GM19397 (cell line): ENCODE measurements around the gene BMI1.
"Not testable (repeated sequence)": the region's sequence is repeated elsewhere in the genome, so short reads cannot be mapped to it uniquely, and the experiment has no call there.

ENCODE experiments used
- ATAC-seq: cut with Tn5 transposase; IDR thresholded peaks from one replicate; pipeline ENCODE4 v1.9.1; 2021; ENCODE audit warnings: mild to moderate bottlenecking, moderate library complexity; ENCODE audit not compliant: unreplicated experiment

Gene BMI1

DNA sequence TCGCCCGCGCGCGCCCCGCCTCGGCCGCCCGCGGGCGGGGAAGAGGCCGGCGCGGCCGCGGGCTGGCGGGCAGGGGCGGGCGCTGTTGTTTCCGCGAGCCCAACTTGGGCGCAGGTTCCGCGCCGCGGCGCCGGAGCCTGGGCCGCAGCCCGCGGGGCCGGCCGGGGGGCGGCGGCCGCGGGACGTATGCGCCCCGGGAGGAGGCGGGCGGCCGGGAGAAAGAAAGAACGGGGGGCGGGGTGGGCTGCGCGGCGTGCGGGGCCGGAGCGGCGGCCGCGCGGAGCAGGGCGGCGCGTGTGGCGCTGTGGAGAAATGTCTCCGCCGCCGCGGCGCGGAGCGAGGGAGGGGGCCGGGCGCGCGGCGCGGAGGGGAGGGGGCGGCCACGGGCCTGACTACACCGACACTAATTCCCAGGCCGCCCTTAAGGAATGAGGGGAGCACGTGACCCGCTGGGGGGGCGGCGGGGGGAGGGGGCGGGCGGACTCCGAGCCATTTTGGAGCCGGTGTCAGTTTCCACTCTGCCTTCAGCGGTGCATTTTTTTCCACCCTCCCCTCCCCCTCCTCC lies at the start of gene BMI1:
Gene BMI1, plus strand, starts transcription at position 509 of the 565 bp plus-strand sequence. CDS start 5,351 bp downstream, outside the sequence.
- ATAC-seq = peak; percentile 29

DNA sequence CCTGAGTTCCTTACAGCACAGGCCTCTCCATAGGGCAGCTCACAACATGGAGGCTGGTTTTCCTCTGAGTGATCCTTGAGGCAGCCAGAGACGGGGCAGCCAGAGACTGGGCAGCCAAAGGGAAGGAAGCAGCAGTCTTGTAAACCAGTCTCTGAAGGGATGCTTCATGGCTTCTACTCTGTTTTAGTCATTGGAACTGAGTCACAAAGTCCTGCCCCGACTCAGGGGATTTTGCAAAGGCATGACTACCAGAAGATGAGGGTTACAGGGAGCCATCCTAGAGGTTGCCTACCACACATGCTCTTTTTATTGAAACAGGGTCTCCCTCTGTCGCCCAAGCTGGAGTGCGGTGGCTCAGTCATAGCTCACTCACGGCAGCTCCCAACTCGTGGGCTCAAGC lies 49.1 kb upstream of the BMI1 start:
- no peak for ATAC-seq

DNA sequence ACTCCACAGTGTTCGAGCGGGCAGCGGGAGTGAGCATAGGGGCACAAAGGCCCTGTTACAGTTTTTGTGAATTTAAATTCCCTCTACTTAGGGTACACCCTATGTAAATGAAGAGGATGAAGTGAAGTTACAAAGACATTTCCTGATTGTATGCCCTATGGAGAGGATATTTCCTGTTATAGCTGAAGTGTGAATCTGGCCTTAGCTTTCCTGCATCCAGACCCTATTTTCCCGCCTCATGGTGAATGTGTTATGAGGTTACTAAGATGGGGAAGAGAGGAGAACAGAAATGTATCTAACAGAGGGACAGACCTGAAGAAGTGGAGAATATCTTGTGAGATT lies 42.5 kb upstream of the BMI1 start:
- ATAC-seq = no peak

DNA sequence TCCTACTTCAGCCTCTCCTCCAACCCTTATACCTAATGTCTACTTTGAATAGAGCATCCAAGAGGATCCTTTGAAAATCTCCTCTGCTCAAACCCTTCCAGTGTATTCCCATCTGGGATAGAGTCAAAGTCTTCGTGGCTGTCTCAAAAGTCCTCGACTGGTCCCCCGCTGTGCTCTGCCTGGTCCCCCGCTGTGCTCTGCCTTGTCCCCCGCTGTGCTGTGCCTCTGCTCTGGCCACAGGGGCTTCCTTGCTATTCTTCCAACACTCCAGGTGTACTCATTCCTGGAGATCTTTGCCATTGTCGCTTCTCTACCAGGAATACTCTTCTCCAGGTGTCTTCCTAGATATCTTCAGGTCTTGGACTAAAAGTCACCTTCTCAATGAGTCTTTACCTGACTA lies 40.8 kb upstream of the BMI1 start:
- ATAC-seq = no peak

DNA sequence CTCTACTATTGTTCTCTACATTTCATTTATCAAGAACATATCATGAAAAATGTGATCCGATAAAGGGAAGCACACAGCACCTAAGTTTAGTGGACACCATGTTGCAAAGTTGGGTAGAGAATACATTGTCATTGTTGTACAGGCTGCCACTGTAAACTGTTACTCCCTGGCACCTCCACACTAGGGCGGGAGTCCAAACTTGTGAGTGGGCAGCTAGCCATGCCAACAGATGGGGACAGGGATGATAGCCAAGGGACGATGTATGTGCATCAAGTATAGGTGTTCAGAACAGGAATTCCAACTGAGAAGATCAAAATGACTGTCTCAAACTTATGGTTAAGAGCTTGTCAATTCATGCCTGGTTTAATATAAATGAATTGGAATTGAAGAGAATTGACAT lies 35.8 kb upstream of the BMI1 start:
- ATAC-seq = no peak

DNA sequence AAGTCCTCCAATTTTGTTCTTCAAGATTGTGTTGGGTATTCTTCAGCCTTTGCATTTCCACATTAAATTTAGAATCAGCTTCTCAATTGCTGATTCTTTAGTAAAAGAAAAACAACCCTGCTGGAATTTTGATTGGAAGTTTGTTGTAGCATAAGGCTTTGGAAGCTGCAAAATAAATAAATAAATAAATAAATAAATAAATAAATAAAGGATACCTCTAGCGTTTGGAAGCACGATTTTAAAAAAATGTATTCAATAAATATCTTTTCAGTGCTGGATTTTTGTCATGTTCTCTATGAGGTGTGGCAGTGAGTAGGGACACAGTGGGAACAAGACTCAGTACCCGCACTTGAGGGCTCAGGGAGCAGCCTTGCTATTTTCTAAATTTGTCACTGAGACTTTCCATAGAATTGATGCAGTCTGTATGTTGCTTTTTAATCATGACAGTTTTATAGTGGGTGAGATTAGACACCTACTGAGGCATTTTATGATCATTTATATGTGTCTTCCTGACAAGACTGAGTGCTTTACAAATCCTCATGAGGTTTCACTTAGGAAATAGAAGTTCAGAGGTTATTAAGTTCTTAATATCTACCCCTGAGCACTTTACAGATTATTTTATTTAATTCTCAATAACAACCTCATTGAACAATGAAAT lies 27.0 kb upstream of the BMI1 start:
- no peak for ATAC-seq

DNA sequence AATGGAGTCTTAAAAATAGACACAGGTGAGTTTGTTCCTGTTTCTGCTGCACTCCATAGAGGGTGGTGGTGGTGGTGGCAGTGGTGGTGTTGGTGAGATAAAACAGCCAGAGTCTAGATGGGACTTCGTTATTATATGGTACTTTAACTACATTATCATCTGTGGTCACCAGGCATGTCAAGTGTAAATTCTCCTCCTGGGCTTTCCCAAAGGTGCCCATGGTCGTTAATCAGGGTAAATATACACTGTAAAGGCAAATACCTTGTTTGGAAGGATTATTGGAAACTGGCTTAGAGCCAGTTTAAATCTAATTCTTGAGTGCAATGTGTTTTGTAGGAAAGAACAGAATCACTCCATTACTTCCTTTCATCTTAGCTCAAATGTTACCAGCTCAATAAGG lies 26.2 kb upstream of the BMI1 start:
- ATAC-seq = no peak

DNA sequence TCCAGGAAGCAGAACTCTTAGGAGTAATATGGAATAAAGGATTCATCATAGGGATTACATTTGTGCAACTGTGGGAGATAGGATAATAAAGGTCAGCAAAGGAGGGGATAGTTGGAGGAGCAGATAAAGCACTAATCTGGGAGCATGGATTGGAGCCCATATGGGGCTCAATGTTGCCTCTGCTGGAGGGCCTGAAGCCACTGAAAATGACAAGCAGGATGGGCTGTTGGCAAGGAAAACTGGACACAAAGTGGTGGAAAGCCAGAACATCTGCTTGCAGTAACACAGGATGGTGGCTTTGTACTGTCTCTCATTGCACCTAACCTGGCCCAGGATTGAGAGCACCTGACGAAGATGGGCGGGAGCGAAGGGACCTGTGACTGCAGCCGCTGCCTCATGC lies 19.7 kb upstream of the BMI1 start:
- no peak for ATAC-seq

DNA sequence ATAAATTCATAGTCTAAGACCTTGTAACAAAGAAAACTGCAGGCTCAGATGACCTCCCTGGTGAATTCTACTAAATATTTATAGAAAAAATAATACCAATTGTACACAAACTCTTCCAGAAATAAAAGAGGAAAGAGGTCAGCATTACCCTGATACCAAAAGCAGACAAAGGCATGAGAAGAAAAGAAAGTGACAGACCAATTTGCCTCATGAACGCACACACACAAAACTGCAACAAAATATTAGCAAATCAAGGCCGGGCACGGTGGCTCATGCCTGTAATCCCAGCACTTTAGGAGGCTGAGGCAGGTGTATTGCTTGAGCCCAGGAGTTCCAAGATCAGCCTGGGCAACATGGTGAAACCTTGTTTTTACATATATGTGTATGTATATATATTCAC lies 17.4 kb upstream of the BMI1 start:
- ATAC-seq = no peak

DNA sequence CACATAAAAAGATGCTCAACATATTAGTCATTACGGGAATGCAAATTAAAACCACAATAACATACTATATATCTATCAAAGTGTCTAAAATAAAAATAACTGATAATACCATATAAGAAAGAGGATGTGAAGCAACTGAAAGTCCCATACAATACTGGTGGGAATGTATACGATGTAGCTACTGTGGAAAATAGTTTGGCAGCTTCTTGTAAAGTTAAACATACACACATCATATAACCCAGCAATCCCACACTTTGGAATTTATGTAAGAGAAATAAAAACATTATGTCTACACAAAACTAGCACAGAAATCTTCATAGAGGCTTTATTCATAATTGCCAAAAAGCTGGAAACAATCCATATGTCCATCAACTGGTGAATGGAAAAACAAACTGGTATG lies 15.2 kb upstream of the BMI1 start:
- no peak for ATAC-seq

DNA sequence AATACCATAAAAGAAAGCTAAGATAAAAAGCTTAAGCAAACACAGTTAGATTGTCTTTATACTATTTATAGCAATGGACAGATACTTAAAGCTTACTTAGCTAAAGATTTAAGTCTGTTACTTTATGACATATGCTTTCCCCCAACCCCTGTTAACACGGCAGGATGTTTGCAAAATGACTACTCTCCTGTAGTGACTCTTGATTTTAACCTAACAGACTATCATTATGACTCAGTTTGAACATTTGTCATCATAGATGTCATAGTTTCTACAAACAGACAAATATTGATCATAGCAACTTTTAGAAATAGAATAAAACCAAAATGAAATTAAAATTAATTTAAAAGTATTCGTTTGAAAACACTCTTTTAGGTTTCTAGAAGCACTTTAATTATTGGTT lies 12.5 kb upstream of the BMI1 start:
- peak; percentile 75 for ATAC-seq

DNA sequence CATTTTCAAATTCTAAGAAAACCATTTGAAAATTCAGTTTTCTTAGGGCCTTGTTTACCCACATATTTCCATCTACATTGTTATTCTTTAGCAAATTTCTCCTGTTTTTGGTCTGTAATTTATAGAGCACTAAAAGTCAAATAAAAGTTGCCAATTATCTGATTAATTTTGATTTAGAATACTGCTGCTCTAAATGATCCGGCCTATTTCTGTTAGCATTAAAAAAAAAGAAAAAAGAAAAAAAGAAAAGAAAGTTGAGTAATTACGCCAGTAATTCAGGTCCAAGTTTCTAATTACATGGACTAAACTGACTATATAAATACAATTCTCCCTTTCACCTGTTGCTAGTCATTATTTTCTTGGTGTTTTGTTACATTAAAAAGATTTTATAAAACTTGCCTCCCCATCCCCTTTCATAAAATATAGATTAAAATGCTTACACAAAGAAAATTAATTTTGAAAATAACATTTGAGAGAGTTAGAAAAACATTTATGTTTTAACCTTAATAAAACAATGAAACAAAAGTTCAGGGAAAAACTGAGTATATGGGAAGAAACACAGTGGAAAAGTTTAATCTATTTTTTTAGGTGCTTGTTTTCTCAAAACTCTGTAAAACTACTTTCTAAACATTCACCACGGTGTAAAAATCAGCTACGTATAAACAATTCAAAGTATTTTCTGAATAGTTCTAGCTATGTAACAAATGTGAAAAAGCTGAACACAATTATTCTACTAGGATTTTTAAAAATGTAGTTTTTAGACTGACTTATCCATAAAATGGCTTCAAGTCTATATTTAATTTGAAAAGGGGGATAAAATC lies 11.5 kb upstream of the BMI1 start:
- ATAC-seq = no peak

DNA sequence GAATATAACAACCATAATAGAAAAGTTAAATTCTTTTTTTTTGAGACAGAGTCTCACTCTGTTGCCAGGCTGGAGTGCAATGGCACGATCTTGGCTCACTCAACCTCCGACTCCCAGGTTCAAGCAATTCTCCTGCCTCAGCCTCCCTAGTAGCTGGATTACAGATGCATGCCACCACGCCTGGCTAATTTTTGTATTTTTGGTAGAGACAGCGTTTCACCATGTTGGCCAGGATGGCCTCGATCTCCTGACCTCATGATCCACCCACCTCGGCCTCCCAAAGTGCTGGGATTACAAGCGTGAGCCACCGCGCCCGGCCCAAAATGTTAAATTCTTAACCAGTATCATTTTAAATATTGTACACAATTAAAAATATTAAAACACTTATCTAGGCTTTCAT lies 10.9 kb upstream of the BMI1 start:
- not testable (repeated sequence) for ATAC-seq

DNA sequence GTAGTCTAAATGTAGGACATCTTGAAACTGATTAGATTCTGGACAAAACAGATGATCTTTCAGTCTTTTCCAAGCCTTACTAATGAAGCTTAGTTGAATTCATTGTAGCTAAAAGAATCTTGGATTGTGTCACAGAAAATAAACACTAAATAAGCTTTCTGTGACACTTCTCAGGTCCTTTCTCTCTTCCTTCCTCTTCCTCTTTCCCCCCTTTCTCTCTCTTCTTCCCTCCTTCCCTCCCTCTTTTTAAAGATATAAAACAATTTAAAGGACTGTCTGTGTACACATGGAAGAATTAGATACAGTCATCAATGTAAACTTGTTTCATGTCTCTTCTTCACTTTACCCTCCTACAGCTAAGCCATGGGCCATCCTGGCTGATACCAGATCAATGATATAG lies 10.0 kb upstream of the BMI1 start:
- ATAC-seq = no peak

DNA sequence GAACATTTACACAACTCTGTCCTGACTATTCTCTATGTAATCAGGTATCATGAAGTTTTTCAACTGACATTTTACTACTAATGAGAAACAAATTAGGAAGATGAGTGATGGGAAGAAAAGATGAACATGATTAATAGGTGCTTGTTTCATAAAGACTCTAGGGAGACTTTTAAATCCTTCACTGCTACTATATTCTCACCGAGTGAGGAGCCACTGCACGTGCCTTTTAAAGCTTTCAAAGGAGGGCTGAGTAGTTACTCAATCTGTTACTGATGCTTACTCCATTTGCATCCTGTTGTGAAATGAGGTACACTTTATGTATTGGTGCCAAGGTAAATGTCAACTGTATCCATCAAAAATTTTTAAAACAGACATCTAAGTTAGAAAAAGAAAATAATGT lies 6.0 kb upstream of the BMI1 start:
- ATAC-seq = no peak

DNA sequence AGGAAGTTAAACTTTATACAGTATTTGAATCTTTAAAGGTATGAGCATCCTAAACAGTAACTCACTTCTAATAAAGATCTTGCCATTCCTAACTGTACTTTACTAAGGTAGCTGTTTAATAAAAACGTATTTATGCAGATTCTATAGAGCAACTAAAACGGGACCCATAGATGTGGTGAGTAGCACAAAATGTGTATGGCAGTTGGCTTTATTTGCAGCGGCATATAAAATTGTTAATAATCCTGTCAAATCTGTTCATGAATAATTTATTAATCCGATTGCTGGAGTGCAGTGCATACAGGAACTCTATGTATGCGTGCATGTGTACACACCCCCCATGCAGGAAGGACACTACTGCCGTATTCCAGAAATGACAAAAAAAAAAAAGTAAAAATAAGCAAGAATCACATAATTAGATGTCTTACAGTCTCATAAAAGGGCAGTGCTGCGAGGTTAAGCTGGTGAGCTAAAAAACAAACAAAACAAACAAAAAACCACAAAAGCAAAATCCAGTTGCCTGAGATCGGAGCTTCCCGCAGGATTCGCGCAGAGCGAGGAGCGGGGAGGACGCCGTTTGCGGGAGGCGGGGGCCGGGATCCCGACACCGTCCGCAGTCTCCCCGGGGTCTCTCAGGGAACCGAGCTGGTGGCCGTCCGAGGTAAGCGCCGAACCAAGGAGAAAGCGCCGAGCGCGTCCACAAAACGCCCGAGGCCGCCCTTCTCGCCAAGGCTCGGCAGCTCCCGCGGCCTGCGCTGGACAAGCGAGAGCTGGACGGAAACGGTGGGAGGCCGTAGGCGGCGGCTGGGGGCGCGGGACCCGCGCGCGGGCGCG lies 5.2 kb upstream of the BMI1 start:
- peak; percentile 25 for ATAC-seq

DNA sequence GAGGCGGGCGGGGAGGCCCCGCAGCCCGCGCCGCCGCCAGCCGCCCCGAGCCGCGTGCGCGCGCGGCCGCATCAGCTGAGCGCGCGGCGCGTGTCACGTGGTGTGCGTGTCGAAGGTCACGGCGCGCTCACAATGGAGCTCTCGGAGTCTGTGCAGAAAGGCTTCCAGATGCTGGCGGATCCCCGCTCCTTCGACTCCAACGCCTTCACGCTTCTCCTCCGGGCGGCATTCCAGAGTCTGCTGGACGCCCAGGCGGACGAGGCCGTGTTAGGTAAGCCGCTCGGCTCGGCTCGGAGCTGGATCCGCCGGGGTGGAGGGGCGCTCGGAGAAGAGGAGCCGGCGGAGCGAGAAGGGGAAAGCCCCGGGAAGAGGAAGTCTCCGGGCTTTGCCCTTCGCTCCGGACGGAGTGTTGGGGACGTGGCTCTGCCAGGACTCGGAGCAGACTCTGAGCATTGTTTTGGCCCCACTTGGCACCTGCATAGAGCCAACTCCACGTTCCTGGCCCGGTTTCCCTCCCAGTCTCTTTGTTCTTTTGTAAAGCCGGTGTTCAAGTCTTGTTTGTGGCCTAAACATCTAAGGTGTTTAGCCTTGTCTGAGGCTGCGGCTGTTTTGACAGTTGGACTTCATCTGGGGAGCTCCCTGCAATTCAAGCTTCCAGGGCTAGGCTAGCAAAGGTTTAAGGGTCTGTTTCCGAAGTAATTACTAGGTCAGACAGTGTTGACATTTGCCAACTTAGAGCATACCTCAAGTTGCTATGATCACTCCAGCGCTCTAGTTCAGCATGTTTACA lies 4.4 kb upstream of the BMI1 start, which contains the start of gene COMMD3:
Gene COMMD3, plus strand, starts transcription at position 103 of the 790 bp plus-strand sequence. Its CDS starts 30 bp downstream, at position 133.
- ATAC-seq = peak; percentile 62

DNA sequence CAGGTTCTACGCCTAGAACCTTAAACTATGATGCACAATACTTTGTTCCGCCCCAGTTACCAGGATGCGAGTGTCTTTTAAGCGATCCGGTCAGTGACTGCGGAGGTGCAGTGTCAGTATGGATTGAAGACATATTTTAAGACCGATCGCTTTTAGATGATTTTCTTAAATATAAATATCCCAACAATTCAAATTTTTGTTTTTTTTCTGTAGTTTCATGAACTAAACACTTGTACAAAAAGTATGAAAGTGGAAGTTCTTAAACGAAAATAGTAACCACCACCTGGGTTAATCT lies 3.9 kb upstream of the BMI1 start:
- peak; percentile 19 for ATAC-seq

DNA sequence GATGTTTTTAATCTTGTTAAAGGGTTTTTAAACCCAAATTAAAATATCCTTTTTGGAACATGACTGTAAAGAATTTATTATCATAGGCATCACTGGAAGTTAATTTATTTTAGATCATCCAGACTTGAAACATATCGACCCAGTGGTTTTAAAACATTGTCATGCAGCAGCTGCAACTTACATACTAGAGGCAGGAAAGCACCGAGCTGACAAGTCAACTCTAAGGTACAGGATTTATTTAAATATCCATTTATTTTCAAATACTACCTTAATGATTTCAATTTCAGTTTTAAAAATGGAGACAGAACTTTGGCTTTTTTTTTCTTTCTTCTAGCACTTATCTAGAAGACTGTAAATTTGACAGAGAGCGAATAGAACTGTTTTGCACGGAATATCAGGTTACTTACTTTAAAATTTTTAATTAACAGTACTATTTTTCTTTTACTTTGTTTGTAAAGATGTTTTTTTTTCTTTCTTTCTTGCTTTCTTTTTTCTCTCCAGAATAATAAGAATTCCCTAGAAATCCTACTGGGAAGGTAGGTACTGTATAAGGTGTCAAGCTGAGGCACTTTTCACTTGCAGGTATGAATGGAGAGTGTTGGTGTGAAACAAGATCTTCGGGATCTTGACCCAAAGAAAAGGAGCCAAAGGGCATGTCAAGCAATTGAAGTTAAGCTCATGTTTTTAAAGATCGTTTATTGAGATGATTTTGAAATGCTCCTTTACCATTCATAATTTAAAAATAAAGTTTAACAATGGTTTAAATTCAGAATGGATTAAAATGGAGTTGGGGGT lies 2.9 kb upstream of the BMI1 start:
- no peak for ATAC-seq

DNA sequence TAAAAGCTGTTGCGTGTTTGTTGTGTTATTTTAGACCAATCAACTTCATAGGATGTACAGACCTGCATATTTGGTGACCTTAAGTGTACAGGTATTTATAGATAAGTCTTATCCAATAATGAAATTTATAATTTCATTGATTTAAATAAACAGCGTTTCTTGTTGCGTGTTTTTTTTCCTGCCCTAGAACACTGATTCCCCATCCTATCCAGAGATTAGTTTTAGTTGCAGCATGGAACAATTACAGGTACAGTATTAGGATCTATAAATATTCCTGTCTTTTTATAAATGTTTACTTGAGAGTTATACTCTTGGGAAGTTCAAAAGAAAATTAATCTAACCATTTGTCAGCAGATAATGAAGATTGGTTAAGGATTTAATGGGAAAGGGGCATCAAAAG lies 2.1 kb upstream of the BMI1 start:
- no peak for ATAC-seq
